Limb (tissue), 2 donors: ENCODE measurements around the gene AGPAT3.

Experiments used
- DNase-seq, 2 donors: peaks; one replicate each; pipeline ENCODE4 v3.0.0-alpha.2; 2016; ENCODE audit errors: extremely low spot score in 2 of 2

AGPAT3 gene

DNA sequence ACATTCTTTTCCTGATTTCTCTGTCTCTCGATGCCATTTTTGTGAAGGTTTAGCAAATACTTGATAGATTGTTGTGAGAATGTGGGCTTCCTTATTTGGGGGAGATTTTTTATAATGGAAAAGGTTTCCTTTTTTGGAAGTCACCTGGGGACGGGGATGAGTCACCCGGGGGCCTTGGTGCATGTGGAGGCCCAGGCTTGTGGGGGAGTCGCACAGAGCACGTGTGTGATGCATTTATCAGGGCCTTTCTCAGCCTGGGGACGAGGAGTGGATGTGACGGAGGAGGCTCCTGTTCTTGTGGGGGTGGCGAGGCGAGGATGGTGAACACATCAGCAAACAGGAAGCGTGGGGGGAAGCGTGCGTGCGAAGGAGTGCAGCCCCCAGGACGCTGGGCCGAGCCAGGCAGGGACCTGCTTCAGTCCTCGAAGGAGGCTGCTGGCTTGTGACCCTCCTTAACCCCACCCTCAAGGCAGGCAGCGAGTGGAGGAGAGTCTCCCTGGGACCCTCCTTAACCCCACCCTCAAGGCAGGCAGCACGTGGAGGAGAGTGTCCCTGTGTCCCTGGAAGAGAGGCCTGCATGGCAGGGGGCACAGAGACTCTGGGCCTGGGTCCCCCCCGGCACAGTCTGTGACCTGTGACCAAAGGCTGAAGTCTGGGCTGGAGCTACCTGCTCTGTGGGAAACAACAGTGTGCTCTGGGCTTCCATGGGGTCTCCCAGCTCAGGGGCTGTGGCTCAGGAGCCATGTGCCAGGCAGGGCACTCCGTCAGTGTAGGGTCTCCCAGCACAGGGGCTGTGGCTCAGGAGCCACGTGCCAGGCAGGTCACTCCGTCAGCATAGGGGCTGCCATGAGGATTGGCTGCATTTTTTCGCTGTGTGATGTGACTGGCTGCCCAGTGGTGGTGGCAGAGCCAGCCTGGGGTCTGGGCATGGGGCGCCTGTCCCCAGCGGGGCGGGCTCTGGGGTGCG is 57.2 kb downstream of the AGPAT3 start:
- peak in 1 of 2 donors; percentile 31 for DNase-seq

DNA sequence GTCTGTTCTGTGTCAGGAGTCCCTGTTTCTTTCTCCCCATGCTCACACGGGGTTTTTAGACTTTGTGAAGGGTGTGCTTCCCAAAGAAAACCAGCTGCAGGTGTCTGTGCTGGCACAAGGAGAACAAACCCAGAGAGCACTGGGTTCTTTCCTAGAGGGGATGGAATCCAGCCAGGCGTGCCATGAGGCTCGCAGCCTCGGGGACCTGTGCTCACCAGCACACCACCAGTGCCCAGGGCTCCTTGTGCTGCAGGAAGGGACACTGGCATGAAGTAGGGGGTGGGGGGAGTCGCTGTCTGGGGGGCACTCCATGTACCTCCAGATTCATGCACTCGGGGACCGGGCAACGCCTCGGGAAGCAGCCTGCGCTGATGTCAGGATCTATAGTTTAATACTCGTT is 57.9 kb downstream of the AGPAT3 start:
- no peak for DNase-seq

DNA sequence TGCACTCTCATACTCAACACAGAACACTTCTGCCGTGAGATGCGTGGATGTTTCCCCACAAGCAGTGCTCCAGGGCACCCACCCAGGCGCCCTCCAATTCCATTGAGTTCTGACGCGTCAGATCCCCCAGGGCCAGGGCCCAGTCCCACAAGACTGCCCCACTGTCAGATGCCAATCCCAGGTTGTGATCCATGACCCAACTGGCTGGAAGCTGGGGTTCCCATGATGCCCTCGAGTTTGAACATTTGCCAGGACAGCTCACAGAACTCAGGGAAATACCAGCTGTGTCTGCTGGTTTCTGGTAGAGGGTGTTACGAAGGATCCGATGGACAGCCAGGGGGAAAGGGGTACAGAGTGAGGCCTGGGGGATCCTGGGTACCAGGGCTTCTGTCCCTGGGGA is 58.4 kb downstream of the AGPAT3 start:
- DNase-seq: no peak

GRCh38 chr21:43924421-43925095 is 59.5 kb downstream of the AGPAT3 start:
- no peak for DNase-seq

- no peak for DNase-seq
Observed at GRCh38 chr21:43925096-43925481, 60.1 kb downstream of the AGPAT3 start.

GRCh38 chr21:43925609-43926008 is 60.6 kb downstream of the AGPAT3 start:
- DNase-seq: no peak

- no peak for DNase-seq
Observed at GRCh38 chr21:43926196-43926595, 61.2 kb downstream of the AGPAT3 start.

GRCh38 chr21:43927591-43928221 is 62.7 kb downstream of the AGPAT3 start:
- DNase-seq: no peak

DNA sequence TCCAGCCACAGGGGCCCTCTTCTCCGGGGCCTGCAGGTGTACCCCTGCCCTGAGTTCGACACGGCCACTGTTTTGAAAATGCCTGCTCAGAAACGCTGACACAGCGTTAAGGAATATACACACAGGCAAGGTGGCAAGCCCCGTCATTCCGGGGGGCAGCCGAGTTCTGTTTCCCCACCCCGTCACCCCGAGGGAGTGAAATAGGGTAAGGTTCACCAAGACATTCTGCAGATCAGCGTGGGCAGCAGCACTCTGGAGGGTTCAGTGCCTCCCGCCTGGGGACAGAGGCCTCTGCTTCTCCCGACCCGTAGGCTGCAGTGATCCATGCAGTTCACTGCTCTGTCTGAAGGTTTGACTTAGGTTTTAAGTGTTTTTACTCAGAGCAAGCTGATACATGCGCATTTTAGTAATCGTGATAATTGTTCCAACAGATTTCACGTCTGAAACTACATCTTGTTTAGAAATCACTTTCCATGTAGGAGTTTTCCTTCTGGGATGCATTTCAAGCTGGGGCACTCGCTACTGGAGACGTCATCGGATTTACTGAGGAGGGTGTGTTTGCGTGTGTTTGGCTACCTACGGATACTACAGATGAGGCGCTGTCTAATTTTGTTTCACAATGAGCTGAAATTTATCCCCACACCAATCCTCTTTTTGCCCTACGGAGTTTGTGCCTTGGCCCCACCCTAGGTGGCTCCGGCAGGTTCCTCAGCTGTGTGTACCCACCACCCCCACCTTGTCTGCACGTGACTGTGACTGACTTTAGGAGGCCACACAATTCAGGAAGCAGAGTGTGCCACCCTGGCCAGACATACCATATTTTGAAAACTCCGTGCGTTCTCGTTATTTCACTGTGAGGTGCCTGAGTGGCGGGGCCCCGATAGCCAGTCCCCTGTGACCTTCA is 63.5 kb downstream of the AGPAT3 start:
- no peak for DNase-seq

DNA sequence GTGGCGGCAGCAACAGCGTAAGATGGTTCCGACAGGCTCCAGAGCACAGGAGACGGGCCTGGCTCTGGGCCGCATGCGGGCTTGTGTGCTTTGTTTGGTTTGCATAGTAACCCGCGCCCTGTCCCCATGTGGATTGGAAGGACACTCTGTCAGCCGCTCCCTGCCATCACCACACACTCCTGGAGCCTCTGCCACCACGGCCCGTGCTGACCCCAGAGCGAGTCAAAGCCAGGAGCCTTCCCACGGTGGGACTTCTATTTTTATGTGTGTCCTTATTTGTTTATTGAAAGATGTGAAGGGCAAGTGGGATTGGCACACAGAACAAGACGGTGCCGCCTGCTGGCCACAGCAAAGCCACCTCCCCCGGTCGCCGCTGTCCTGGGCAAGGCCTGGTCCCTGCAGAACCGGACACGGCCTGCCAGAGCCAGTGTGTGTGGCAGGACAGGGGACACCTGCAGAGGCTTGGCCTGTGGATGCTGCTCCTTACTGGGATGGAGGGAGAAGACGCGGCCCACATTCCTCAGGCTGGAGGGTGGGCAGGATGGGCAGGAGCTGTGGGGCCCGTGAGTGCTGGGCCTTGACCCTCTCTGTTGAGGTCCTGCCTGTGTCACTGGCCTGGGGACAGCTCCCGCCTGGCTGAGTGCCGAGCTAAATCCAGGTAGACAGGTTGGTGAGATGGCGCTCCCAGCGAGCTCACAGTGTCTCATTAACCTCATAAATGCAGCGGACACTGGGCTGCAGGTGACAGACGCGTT is 64.4 kb downstream of the AGPAT3 start:
- DNase-seq: no peak

DNA sequence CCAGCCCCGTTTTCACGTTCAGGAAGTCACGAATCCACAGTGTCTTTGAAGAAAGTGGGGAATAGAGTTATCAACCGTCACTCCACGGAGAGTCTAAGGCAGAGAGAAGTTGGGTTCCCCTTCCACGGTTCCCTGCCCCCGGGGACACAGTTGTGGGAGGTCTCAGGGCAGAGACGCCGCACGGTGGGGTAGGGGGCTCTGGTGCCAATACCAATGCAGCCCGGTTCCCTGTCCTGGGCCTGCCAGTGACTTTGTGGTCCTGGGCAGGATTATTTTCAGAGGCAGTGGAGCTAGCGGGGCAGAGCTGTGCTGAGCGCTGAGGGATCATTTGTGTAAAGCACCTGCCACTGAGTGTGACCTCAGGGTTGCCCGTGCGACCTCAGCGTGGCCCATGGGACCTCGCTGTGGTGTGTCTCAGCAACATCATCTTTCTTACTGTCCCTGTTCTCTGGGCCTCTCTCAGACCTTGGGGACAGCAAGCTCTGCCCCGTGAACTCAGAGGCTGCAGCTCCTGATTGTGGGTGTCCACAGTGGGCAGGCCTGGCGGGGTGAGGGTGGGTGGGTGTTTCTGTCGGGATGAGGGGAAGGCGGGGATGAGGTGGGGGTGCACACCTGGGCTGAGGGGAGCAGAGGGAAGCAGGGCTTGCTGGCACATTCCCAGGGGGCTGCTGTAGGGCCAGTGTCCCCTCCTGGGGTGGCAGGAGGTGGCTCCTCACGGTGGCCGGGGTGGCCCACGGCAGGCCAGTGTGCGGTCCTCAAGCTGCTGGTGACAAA is 65.2 kb downstream of the AGPAT3 start:
- no peak for DNase-seq

DNA sequence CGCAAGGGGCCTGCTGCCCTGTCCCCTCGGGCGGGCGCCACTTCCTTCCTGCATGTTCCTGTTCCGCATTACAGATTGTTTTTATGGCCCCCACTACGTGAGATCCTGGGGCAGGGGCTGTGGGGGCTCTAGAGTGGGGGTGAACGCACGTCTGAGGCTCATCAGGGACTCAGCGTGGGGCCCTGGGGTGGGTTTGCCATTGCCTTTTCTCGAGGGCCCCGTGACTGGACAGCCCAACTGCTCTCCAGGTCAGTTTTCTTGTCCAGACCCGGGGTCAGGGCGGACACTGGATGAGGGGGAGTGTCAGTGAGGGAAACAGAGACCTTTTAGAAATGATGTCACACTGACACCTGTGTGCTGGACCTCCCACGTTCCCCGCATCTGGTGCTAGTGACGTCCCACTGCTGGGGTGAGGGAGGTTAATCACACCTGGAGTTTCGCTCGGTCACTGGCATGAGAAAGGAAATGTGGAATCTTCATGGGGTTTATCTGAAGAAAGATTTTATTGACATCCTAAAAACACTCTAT is 65.9 kb downstream of the AGPAT3 start:
- no peak for DNase-seq

- DNase-seq: no peak
Observed at GRCh38 chr21:43931489-43931888, 66.5 kb downstream of the AGPAT3 start.

DNA sequence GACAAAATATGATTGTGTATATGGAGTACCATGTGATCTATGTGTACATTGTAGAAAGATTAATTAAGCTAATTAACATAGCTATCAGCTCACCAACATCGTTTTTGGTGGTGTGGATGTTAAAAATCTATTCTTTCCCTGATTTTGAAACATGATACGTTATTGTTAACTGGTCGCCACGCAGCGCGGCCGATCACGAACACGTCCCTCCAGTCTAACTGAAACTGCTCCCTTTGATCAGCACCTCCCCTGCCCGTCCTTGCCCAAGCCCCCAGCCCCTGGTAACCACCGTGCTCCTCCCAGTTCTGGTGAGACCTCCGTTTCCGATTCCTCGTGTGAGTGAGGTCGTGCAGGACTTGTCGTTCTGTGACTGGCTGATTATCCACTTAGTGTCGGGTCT is 67.0 kb downstream of the AGPAT3 start:
- DNase-seq: no peak

DNA sequence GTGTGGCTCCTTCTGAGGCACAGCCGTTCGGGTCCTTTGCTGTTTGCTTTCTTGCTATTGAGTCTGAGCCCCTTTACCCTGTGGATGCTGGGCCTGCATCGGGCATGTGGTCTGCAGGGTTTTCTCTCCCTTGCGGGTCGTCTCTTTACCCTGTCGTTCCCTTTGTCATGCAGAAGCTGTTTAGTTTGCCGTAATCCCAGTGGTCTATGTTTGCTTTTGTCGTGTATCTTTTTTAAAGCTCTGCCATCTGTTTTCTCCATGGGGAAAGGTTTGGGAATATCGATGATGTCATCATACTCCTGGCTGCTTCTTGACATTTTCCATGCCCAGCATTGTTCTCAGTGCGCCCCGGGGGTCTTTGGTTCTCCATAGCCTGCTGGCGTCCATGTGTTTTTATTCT is 68.2 kb downstream of the AGPAT3 start:
- DNase-seq: no peak

GRCh38 chr21:43933680-43934079 is 68.7 kb downstream of the AGPAT3 start:
- no peak for DNase-seq

GRCh38 chr21:43934116-43934515 is 69.1 kb downstream of the AGPAT3 start:
- no peak for DNase-seq

GRCh38 chr21:43934716-43935705 is 70.0 kb downstream of the AGPAT3 start:
- no peak for DNase-seq
